ENCODE measurements around the gene JAK1. TPM values are rescaled to one million over a fixed set of nuclear protein-coding genes. Genes with fewer than 3 reads are reported as not detected.

JAK1 gene
- total RNA-seq, 1 experiment from 2014 or later, result 138 TPM

- no peak overlapping the region for H3K4me3 ChIP-seq (ENCODE audit: low read depth in 2 of 2, low read length in 2 of 2)
- DNase-seq (ENCODE audit: low read depth, low spot score) (no peak), ATAC-seq (peak; percentile 61; the same call in 1 of the 2 replicates)
- ChIA-PET POLR2A (interaction anchor here (0.6 kb wide), 1 partner anchor 11 kb away, joined by 3 read pairs; no protein-coding TSS in a partner anchor), CTCF (no interaction called here)
- BruUV-seq (replicated peaks), result no TSS peak
- H3K4me1 ChIP-seq (ENCODE audit: control insufficient read depth, insufficient read depth, low read length), result peaks cover 25% of the 10 kb centered on the region
- no peaks in the 10 kb centered on the region for H3K27me3 ChIP-seq (ENCODE audit: control insufficient read depth, insufficient read depth, low read length)
- intact Hi-C loops (cut with micrococcal nuclease; ENCODE audit: unreplicated experiment), result no loop called here
- no peak for TF ChIP-seq TCF7L2 (IDR thresholded peaks at IDR 0.05; ENCODE audit: low read depth, low read length)
- TF ChIP-seq CTCF (IDR thresholded peaks at IDR 0.05), result no peak
- TF ChIP-seq SIN3A (IDR thresholded peaks at IDR 0.05; ENCODE audit: borderline replicate concordance, insufficient read depth, low read depth, low read length), result no peak
- no peak for TF ChIP-seq POLR2AphosphoS5 (IDR thresholded peaks at IDR 0.05; ENCODE audit: low read depth, low read length)
- TF ChIP-seq REST (IDR thresholded peaks at IDR 0.05; ENCODE audit: insufficient read depth in 1 of 2, low read depth in 2 of 2, low read length in 1 of 2), result no peak
- no peaks in the 10 kb centered on the region for H3K36me3 ChIP-seq (ENCODE audit: control insufficient read depth, insufficient read depth, low read length)
- no peaks in the 10 kb centered on the region for H3K9me3 ChIP-seq (ENCODE audit: control insufficient read depth, insufficient read depth, low read depth, low read length)
- in situ Hi-C loops (cut with HindIII; ENCODE audit: low pct_unique_long_range_greater_than_20kb, low sequenced_read_pairs), result no loop called here
- H3K27ac ChIP-seq (ENCODE audit: low read length), result no peak overlapping the region
Measured at GRCh38 chr1:64906447-64906846, 59.9 kb downstream of the JAK1 start.

GRCh38 chr1:64903593-64903992, 62.8 kb downstream of the JAK1 start:
- BruUV-seq (replicated peaks), result no TSS peak

More at GRCh38 chr1:64903593-64903992, 62.8 kb downstream of the JAK1 start:
- ChIA-PET CTCF (no interaction called here), POLR2A (no interaction called here)
- H3K9me3 ChIP-seq (ENCODE audit: control insufficient read depth, insufficient read depth, low read depth, low read length), result no peaks in the 10 kb centered on the region
- H3K36me3 ChIP-seq (ENCODE audit: control insufficient read depth, insufficient read depth, low read length), result no peaks in the 10 kb centered on the region
- H3K4me1 ChIP-seq (ENCODE audit: control insufficient read depth, insufficient read depth, low read length), result peaks cover 50% of the 10 kb centered on the region
- H3K27me3 ChIP-seq (ENCODE audit: control insufficient read depth, insufficient read depth, low read length), result no peaks in the 10 kb centered on the region
- no peak for DNase-seq (ENCODE audit: low read depth, low spot score)
- TF ChIP-seq CTCF (IDR thresholded peaks at IDR 0.05) (no peak), TCF7L2 (IDR thresholded peaks at IDR 0.05; ENCODE audit: low read depth, low read length) (no peak), SIN3A (IDR thresholded peaks at IDR 0.05; ENCODE audit: borderline replicate concordance, insufficient read depth, low read depth, low read length) (no peak), REST (IDR thresholded peaks at IDR 0.05; ENCODE audit: insufficient read depth in 1 of 2, low read depth in 2 of 2, low read length in 1 of 2) (no peak), POLR2AphosphoS5 (IDR thresholded peaks at IDR 0.05; ENCODE audit: low read depth, low read length) (no peak)
- in situ Hi-C loops (cut with HindIII; ENCODE audit: low pct_unique_long_range_greater_than_20kb, low sequenced_read_pairs), result no loop called here
- H3K27ac ChIP-seq (ENCODE audit: low read length), result peak overlapping the region; percentile 14; the same call in 1 of the 2 replicates
- H3K4me3 ChIP-seq (ENCODE audit: low read depth in 2 of 2, low read length in 2 of 2), result no peak overlapping the region
- ATAC-seq, result no peak
- intact Hi-C loops (cut with micrococcal nuclease; ENCODE audit: unreplicated experiment), result no loop called here

Measured in Panc1 (cell line).